Hematopoietic multipotent progenitor cell treated with erythropoietin and hydrocortisone succinate and interleukin-3 and kit ligand, for 4 days (in vitro differentiated cells): ENCODE results near the gene LRRC52.
"Not testable (repeated sequence)": the region's sequence is repeated elsewhere in the genome, so short reads cannot be mapped to it uniquely, and the experiment has no call there.

ENCODE experiments used
- DNase-seq: peaks from one replicate; pipeline ENCODE4 v3.0.0-alpha.2; 2015

LRRC52 gene

DNA sequence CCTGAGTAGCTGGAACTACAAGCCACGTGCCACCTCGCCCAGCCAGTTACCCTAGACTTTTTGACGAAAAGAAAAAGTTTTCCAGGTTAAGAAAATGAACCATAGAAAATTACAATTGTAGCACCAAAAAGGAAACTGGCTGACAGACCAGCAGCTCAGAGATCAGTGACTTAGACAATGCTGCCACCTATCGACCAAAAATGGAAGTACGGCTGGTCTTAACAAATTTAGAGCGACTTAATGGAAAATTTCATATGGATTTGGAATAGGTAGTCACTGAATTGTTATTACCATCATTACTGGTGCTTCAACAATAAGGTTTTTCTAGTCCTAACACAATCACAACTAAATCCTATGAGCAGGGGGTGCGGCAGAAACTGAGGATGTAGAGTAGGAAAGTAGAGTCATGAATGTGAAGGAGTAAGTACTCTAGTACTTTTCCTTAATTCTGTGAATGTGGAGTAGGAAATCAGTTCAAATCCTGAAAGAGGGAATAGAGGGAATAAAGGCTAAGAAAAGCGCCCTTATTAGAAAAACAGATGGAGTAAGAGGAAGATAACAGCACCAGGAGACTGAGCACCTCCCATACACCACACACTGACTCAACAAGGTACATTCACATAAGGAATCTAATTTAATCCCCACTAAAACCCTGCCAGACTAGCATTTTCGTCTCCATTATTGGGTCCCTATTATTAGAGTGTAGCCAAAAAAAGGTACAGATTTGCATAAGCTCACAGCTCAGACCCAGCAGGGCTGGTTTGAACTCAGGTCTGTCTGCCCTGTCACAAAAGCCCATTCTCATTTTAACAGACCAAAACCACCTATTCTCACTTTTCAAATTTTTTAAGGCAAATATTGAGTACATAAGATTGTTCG, 49.4 kb downstream of the LRRC52 start:
- peak; percentile 84 for DNase-seq

DNA sequence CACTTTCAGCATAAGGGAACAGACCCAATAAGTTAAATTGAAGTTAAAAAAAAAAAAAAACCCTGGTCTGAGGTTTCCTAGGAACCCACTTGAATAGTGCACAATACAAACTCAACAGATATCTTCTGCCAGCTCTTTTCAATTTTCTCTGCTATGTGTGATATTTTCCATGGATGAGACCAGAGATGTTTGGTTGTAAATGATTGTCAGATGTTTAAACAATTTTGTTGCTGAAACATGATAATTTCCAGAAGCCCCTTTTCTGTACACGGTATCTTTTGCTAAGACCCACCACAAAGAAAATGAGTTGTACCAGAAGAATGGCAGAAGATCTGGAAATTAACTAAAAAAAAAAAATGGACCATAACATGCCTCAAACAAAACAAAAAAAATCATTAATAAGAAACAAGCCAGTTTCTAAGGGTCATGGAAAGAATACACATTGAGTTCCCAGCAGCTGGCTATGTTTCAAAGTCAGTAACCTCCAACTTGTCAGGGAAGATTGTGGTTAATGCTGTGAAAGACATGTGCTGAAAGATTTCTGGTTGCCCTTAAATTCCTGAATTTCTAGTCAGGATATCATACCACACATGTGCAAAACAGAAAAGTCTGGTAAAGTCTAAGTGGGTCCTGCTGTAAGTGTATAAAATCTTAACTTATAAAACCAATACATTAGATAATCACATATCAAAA, 51.6 kb downstream of the LRRC52 start:
- no peak for DNase-seq

DNA sequence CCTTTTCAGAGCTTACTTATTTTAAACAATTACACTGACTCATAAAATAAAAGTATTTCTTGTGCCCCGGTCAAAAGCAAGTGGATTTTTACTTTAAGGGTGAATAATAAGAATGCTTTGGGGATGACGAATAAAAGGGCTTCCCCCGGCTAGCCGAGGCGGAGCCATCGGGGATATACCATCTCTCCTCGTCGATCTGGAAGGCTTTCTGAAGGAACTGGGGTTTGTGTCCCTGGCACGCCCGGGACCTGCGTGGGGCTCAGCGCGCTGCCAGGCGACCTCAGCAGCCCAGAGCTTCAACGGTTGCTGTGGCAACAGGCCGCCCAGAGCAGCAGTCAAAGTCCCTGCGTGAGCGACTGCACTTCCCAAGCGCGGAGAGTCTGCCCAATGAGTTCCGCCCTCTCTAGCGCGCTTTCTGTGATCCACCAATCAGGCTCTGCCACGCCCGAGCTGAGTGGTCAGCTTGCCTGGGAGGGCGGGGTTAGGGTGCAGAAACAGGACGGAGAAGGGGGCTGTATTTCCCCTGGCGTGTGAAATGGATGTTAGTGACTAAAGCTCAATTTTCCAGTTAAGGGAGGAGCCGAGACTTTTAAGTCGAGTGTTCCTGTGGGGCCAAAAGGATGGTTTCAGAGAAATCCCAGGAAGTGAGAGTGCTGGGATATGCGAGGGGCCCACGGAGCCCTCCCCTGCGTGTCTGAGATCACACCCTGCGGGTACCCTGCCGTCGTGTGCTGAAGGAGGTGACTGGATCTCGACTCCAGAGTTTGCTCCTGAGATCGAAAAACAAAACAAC, 54.3 kb downstream of the LRRC52 start:
- peak; percentile 98 for DNase-seq

DNA sequence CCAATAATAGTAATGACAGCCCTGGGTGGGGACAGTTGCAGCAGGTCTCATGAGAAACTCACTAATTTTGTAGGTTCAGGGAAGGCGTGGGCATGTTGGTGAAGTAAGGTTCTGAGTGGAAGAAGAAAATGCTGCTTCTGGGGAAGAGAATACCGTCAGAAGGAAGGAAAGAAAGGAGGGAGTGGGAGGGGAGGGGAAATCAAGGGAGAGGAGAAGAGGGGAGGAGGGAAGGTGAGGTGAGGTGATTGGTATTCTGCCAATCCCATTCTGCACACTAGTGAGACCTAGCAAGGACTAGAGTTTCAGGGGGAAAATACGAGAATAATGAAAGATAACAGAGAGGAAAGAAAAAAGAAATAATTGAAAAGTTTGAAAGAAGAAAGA, 54.9 kb downstream of the LRRC52 start:
- DNase-seq: no peak

DNA sequence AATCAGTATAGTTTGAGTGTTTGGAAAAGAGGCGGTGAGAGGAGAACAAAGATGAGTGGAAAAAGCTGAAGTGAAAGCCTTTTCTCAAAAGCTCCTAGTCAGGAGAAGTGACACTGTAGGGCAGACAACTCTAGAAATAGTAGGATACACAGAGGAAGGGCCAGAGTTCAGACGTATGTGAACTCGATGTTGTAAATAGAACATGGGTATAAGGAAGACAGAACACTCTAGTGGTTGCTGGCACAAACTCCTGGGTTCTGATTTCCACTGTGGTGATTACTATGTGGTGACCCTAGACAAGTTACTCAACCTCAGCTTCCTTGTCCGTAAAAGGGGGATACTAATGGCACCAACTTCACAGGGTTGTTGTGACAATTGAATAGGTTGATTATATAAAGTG, 57.0 kb downstream of the LRRC52 start:
- DNase-seq: no peak

DNA sequence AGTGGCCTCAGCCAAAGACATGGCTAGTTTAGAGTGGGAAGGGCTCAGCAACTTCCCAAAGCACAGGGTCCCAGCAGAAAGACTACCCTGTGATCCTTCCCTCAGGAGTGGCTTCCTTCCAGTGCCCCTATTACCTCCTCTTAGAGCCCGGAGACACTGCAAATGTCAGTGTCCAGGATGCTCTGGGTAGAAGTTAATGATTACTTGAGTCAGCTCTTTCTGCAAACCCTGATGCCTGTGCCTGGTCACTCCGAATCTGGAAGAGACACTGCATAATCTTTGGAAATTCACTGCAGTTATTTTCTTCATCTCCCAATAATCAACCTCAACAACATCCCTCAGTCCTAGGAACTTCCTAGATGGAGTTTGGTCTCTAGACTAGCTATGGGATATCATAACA, 60.0 kb downstream of the LRRC52 start:
- DNase-seq: no peak

DNA sequence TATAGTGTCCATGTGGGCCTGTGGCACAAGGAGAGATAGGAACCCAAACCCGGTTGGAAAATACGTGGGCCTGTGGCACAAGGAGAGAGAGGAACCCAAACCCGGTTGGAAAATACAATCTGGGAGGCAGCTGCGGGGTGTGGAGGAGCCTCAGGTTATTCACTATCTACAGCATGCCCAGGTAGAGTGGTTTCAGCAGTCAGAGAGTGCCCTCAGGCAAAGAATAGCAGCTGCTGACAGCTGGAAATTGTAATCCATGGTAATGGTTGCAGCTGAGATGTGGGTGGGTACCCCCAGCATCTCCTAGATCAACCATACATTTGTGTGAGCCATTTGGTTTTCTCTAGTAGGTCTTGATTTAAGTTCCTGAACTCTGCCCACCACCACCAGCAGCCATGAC, 61.4 kb downstream of the LRRC52 start:
- DNase-seq: no peak

DNA sequence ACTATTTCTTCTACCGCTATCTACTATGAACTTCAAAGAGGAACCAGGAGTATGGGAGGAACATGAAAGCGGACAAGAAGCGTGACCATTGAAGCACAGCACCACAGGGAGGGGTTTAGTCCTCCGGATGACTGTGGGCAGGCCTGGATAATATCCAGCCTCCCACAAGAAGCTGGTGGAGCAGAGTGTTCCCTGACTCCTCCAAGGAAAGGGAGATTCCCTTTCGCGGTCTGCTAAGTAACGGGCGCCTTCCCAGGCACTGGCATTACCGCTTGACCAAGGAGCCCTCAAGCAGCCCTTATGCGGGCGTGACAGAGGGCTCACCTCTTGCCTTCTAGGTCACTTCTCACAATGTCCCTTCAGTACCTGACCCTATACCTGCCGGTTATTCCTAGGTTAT, 62.9 kb downstream of the LRRC52 start:
- not testable (repeated sequence) for DNase-seq

DNA sequence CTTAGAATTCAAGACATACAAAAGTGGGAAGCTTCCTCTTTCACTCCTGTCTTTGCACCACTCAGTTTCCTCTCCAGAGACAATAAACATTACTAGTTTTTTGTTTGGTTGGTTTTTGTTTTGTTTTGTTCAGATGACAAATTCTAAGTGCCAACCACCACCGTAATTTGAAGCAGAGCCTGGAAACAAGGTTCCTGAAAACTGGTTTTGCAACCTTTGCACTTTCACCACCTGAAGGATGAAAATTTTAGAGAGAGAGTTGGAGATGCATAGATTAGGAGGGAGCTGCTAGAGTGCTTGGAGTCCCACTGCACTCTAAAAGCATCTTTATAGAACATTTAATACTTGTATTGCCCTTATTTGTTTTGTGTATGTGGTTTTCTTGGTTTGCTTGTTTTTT, 67.1 kb downstream of the LRRC52 start:
- DNase-seq: no peak

DNA sequence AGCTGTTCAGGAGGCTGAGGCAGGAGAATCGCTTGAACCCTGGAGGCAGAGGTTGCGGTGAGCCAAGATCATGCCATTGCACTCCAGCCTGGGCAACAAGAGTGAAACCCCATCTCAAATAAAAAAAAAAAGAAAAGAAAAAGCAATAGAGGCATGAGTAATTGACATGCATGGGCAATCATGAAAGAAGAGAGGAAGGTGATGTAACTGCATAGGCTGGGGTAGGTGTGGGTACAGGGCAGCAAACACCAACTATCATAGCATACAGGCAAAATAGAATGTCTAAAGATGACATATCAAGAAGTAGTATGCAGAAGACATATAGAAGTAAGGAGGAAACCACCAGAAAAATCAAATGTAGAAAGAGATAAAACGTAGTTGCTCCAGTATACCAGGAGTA, 68.3 kb downstream of the LRRC52 start:
- no peak for DNase-seq
